ENCODE data around the gene SUN1. TPM values are rescaled to one million over a fixed set of nuclear protein-coding genes. Genes with fewer than 3 reads are reported as not detected.

The SUN1 gene
- total and polyA plus RNA-seq, 10 of the 15 experiments (the other 5 are each of a cell fraction or from before 2014, with no cell fraction given) = 27.8 to 107 (median 65.8) TPM

- Histone ChIP-seq H3K27ac (ENCODE audit: control insufficient read depth, insufficient read depth) (no peak overlapping the region), H3K36me3 (ENCODE audit: control insufficient read depth in 2 of 2, insufficient read depth in 2 of 2, low read length in 1 of 2) (peaks cover 0 to 6% of the 10 kb centered on the region in 2 experiments; a peak in 3 of 4 replicates), H3K4me2 (ENCODE audit: control insufficient read depth, insufficient read depth) (no peak overlapping the region), H3K4me3 (no peak overlapping the region), H3K79me2 (ENCODE audit: control insufficient read depth, insufficient read depth, low read length) (peaks cover 11% of the 10 kb centered on the region), H2AFZ (ENCODE audit: control insufficient read depth, low read depth, low read length) (no peak overlapping the region), H3K9me3 (replicated peaks; ENCODE audit: control insufficient read depth, insufficient read depth, low read length) (no peaks in the 10 kb centered on the region), H3K27me3 (replicated peaks in 1 of 2; ENCODE audit: control insufficient read depth in 2 of 2, insufficient read depth in 2 of 2, low read length in 1 of 2) (no peaks in the 10 kb centered on the region), H3K9ac (ENCODE audit: control insufficient read depth, insufficient read depth, low read length) (no peak overlapping the region), H4K20me1 (ENCODE audit: control insufficient read depth, insufficient read depth) (no peaks in the 10 kb centered on the region), H3K4me1 (ENCODE audit: control insufficient read depth, insufficient read depth, low read length) (peaks cover 31% of the 10 kb centered on the region)
- 89% methylated on average over 24 of the region's 26 CpGs for WGBS (ENCODE audit: insufficient coverage, insufficient replicate concordance, low lambda C conversion rate, missing lambda C conversion rate)
- ATAC-seq = no peak
- TF ChIP-seq CEBPB (IDR thresholded peaks at IDR 0.05; ENCODE audit: borderline replicate concordance in 1 of 2, low read depth in 2 of 2, low read length in 2 of 2) (no peak), EGR1 (IDR thresholded peaks at IDR 0.05; ENCODE audit: borderline replicate concordance in 1 of 2, low read depth in 2 of 2, low read length in 2 of 2) (no peak), ZNF622 (IDR thresholded peaks at IDR 0.05) (no peak), CBFB (IDR thresholded peaks at IDR 0.05; ENCODE audit: low read depth) (no peak), HDGF (IDR thresholded peaks at IDR 0.05) (no peak), MYB (IDR thresholded peaks at IDR 0.05; ENCODE audit: borderline replicate concordance, low read depth, low read length) (no peak), CTCF (IDR thresholded peaks at IDR 0.05 in 2 of 3, conservative IDR thresholded peaks at IDR 0.05 in 1 of 3; ENCODE audit: control insufficient read depth in 2 of 3, extremely low read depth in 1 of 3, insufficient read depth in 1 of 3, low read depth in 3 of 3, low read length in 3 of 3) (no peak), ELK1 (IDR thresholded peaks at IDR 0.05; ENCODE audit: low read depth, low read length) (no peak), RB1 (IDR thresholded peaks at IDR 0.05; ENCODE audit: borderline replicate concordance) (no peak), MEF2A (IDR thresholded peaks at IDR 0.05; ENCODE audit: insufficient read depth, low read depth, low read length) (no peak), ATF2 (IDR thresholded peaks at IDR 0.05; ENCODE audit: low read length) (no peak), STAT3 (IDR thresholded peaks at IDR 0.05; ENCODE audit: low read depth, low read length) (no peak), JUND (IDR thresholded peaks at IDR 0.05; ENCODE audit: low read depth, low read length) (no peak), NRF1 (conservative IDR thresholded peaks at IDR 0.05; ENCODE audit: low read depth, low read length) (no peak)
- TF ChIP-seq, protein P1, sequence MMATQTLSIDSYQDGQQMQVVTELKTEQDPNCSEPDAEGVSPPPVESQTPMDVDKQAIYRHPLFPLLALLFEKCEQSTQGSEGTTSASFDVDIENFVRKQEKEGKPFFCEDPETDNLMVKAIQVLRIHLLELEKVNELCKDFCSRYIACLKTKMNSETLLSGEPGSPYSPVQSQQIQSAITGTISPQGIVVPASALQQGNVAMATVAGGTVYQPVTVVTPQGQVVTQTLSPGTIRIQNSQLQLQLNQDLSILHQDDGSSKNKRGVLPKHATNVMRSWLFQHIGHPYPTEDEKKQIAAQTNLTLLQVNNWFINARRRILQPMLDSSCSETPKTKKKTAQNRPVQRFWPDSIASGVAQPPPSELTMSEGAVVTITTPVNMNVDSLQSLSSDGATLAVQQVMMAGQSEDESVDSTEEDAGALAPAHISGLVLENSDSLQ (IDR thresholded peaks at IDR 0.05) = no peak
- CTCF ChIA-PET = no interaction called here
- POLR2A ChIA-PET = no interaction called here
- SMC1A ChIA-PET (ENCODE audit: uncharacterized antibody, unreplicated experiment) = no interaction called here
- FAIRE-seq = no peak
- intact Hi-C loops (cut with micrococcal nuclease; ENCODE audit: unreplicated experiment) = no loop called here
- in situ Hi-C loops (cut with MboI) = no loop called here
- no TSS peak for BruUV-seq (replicated peaks)
- no peak for DNase-seq (ENCODE audit: low read depth, low spot score)
- RAD21 ChIA-PET (ENCODE audit: unreplicated experiment) = no interaction called here
Observed at GRCh38 chr7:919924-920341, 87.7 kb downstream of the SUN1 start.
